Upper lobe of left lung (tissue), 4 donors: ENCODE results near the gene FBL.

Source experiments
- POLR2A ChIP-seq, 4 donors: fragments of 450-650 bp; IDR thresholded peaks; one replicate each; pipeline ENCODE4 v1.5.1; 2016 to 2017; ENCODE audit warnings: antibody characterized with exemption in 4 of 4, mild to moderate bottlenecking in 2 of 4
- TF ChIP-seq, protein P1 (sequence below), 6 experiments: fragments of 450-650 bp in 4 of 6; fragments of 200-600 bp in 2 of 6; sonication (generic) in 2 of 6; IDR thresholded peaks; one replicate each; pipeline ENCODE4 v1.5.1; 2016 to 2019; ENCODE audit warnings: antibody characterized with exemption in 6 of 6

- TF ChIP-seq, protein P1, sequence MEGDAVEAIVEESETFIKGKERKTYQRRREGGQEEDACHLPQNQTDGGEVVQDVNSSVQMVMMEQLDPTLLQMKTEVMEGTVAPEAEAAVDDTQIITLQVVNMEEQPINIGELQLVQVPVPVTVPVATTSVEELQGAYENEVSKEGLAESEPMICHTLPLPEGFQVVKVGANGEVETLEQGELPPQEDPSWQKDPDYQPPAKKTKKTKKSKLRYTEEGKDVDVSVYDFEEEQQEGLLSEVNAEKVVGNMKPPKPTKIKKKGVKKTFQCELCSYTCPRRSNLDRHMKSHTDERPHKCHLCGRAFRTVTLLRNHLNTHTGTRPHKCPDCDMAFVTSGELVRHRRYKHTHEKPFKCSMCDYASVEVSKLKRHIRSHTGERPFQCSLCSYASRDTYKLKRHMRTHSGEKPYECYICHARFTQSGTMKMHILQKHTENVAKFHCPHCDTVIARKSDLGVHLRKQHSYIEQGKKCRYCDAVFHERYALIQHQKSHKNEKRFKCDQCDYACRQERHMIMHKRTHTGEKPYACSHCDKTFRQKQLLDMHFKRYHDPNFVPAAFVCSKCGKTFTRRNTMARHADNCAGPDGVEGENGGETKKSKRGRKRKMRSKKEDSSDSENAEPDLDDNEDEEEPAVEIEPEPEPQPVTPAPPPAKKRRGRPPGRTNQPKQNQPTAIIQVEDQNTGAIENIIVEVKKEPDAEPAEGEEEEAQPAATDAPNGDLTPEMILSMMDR (IDR thresholded peaks at IDR 0.05): no peak
- no peak for TF ChIP-seq POLR2A (IDR thresholded peaks at IDR 0.05)
These were observed 35.8 kb downstream of the FBL start for GRCh38 chr19:39810424-39810823.
